Stimulated activated CD4-positive, alpha-beta T cell treated with anti-CD3 and anti-CD28 coated beads, TNF-alpha, amount 100 ng/mL, for 24 hours (primary cell): ENCODE measurements around the gene TARDBP.
A peak's percentile ranks its signal among the peaks of the same experiment; 100 is the strongest.
"Not testable (repeated sequence)": the region's sequence is repeated elsewhere in the genome, so short reads cannot be mapped to it uniquely, and the experiment has no call there.

Source experiments
- DNase-seq, 3 experiments: peaks; one replicate each; pipeline ENCODE4 v3.0.0-alpha.2; 2020; ENCODE audit warnings: low read depth in 3 of 3

TARDBP gene

GRCh38 chr1:11042995-11043874 lies 30.8 kb downstream of the TARDBP start:
- DNase-seq = no peak

GRCh38 chr1:11044086-11044848 lies 31.8 kb downstream of the TARDBP start:
- DNase-seq = no peak

DNA sequence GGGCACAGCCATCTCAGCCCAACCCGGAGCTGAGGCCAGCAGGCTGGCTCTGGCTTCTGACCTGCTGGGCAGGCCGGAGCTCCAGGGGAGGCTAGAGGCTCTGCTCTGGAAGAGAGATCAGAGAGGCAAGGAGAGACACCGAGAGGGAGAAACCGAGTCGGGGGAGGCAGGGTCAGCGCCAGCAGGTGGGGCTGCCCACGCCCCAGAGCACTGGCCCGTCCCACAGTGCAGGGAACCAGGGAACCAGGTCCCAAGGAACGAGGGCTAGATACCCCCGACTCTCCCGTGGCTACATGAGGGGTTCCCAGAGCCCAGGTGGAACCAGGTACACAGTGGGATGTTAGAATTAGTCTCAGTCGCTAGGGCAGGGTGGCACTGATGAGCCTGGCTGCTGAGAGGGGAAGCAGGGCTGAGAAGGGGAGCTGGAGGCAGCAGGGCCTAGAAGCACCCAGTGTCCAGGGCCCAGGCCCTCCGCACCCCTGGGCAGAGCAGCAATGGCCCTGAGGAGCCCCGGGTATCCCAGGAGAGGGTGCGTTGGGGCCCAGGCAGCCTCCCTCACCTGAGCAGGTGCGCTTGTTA lies 32.5 kb downstream of the TARDBP start:
- DNase-seq = no peak

GRCh38 chr1:11045428-11046269 lies 33.2 kb downstream of the TARDBP start:
- DNase-seq = no peak

DNA sequence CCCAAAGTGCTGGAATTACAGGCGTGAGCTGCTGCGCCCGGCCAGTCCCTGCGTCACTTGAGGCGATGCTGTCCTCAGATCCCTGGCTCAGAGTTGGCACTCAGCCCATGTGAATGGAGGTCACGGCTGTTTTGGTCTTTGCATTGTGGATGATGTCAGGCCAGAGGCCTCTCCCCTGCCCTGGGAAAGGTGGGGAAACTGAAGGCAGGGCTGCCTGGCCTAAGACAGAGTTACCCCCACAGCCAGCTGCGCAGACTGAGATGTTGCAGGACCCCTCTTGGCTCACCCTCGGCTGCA lies 33.8 kb downstream of the TARDBP start:
- DNase-seq = no peak

DNA sequence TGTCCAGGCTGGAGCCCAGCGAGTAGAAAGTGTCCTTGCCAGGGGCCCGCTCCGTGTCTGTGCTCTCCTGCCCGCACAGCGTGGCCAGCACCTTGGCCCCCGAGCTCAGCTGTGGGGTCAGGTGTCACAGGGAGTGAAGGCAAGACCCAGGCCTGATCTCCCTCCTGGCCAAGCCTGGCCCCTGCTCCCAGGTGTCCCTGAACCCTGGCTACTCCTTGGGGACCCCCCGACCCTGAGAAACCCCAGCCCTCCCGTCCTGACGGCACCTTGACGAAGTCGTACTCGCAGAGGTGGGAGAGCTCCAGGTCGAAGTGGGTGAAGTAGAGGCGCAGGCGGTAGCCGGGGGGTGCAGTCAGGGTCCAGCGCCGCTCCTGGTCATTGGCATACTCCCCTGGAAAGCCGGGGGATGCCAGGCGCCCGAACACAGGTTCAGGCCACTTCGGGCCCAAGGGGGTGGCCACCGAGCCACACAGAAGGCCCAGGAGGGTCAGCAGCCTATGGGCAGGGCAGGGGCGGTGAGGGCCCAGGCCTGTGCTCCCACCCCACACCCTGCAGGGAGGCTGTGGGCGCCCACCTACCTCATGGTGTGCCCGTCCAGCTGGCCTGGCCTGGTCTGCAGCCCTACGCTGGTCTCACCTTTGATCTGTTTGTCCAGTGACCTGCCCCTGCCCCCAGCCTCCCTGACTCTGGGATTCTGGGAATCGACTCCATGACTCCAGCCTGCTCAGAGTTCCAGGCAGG lies 34.3 kb downstream of the TARDBP start, which contains the start of gene MASP2:
MASP2 (minus strand) TSS at position 615 of the 741 bp plus-strand sequence; CDS start at position 583, 32 bp downstream.
- DNase-seq = no peak

GRCh38 chr1:11051121-11051520 lies 38.7 kb downstream of the TARDBP start:
- not testable (repeated sequence) for DNase-seq

GRCh38 chr1:11051781-11052511 lies 39.5 kb downstream of the TARDBP start:
- no peak for DNase-seq

DNA sequence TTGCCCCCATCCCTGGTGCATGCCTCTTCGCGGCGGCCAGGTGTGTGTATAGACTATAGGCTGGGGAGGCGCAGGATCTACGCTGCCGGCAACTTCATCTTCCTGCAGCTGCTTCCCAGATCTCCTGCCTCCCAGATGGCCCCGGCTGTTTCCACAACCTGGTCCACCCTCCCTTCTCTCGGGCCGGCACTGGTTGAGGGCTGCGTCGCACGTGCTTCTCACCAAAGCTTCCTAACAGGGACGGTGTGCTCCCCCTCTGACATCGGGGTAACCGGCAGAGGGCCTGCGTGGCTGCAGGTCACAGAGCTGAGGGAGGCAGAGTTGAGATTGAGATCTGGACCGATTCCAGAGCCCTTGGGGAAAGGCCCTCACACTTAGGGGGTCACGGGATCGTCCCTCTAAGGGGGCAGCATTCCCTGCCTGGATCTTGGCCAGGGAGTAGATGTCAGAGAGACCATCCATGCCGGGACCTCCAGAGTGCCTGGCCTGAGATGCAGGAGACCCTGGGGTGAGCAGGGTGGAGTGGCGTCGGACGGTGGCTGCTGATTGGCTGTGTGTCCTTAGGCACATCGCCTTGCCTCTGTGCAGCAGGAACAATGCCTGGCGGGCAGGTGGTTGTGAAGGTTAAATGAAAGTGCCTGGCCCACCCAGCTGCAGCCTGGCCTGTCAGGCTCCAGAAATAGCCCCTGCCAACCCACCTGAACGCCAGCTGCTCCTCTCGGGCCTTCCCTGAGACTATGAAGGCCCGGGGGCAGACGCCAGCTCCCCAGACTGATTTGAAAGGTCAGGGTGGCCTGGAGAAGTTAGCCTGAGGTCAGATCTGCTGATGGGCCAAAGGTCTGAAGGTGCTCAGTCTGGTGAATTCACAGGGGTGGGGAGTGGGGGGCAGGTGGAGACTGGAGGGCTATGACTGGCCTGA lies 40.6 kb downstream of the TARDBP start:
- DNase-seq = peak in 1 of 3 experiments; percentile 32

DNA sequence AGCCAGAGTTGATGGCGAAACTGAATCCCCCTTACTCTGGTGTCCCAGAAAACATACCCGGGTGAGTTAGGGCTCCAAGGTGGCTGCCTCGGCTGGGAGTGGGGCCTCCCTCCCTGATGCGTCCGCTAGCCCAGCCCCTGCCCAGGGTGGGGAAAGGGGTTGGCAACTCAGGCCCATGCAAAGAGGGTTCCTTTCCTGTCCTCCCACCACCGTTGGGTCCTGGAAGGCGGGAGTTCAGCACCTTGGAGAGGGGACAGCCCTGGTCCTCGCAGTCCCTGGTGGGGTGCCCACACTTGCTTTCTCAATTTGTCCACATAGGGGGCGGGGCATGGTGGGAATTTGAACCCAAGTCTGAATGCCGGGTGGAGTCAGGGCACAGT lies 41.3 kb downstream of the TARDBP start:
- peak in 1 of 3 experiments; percentile 28 for DNase-seq

DNA sequence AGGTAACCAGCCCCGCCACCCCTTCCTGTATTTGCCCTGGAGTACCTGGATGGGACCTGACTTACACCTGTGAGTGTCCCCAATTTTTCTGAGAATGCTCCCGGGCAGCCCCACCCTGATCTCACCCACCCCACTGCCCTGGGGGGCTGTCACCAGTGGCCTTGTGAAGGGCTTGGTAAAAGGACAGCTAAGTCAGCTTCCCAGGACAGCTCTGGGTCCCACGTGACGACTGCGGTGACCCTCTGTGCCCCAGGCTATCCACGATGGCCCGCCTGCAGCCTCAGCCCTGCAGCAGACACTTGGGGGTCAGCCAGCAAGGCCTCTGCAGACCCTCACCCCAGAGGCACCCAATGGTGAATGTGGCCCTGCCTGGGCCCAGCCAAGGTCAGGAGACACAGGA lies 41.7 kb downstream of the TARDBP start:
- DNase-seq = no peak

DNA sequence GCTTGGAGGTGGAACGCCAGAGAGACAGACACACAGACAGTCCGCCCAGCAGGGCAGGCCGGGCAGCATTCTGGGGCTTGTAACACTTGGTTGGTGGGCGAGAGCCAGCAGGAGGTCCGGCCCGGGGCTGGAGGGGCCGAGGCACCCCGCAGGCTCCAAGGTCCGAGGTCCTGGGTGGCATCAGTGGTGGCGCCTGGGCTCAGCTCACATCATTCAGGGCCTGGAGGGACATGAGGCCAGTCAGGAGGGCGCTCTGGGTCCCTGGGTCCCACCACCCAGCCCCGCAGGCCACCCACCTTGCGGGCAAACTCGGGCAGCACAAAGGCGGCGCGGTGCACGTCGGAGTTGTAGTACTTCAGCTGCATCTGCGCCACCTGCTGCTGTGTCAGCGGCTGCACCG lies 42.2 kb downstream of the TARDBP start:
- DNase-seq = no peak

GRCh38 chr1:11055676-11056075 lies 43.2 kb downstream of the TARDBP start:
- no peak for DNase-seq

GRCh38 chr1:11056504-11056903 lies 44.0 kb downstream of the TARDBP start:
- no peak for DNase-seq

- no peak for DNase-seq
Observed at GRCh38 chr1:11057477-11057876, 45.0 kb downstream of the TARDBP start.

GRCh38 chr1:11058026-11058425 lies 45.6 kb downstream of the TARDBP start:
- DNase-seq = no peak

GRCh38 chr1:11058595-11059154 lies 46.2 kb downstream of the TARDBP start:
- DNase-seq = no peak

- peak in 1 of 3 experiments; percentile 32 for DNase-seq
Observed at GRCh38 chr1:11059155-11059967, 46.9 kb downstream of the TARDBP start.
